ENCODE data around the gene AADAC. TPM values are rescaled to one million over a fixed set of nuclear protein-coding genes. Genes with fewer than 3 reads are reported as not detected.
A peak's percentile ranks its signal among the peaks of the same experiment; 100 is the strongest.

AADAC gene
- total RNA-seq, 1 donor, result not detected

- Histone ChIP-seq H2AFZ (ENCODE audit: low read length) (no peak overlapping the region), H3K27me3 (ENCODE audit: insufficient read depth, low read length) (no peaks in the 10 kb centered on the region), H3K36me3 (ENCODE audit: insufficient read depth, low read length) (no peaks in the 10 kb centered on the region), H3K79me2 (ENCODE audit: insufficient read depth, low read length) (no peaks in the 10 kb centered on the region), H3K4me1 (ENCODE audit: insufficient read depth, low read length) (peaks cover 13% of the 10 kb centered on the region), H3K9me3 (ENCODE audit: low read depth, low read length) (no peaks in the 10 kb centered on the region), H3K4me3 (ENCODE audit: insufficient read depth, low read length) (no peak overlapping the region), H3K4me2 (ENCODE audit: insufficient read depth, low read length) (no peak overlapping the region), H4K20me1 (ENCODE audit: insufficient read depth, low read length) (no peaks in the 10 kb centered on the region), H3K27ac (ENCODE audit: low read depth, low read length) (no peak overlapping the region)
- DNase-seq (ENCODE audit: insufficient read length, low spot score, missing footprints), result no peak
- no peak for TF ChIP-seq CTCF (IDR thresholded peaks at IDR 0.05; ENCODE audit: extremely low read depth, low read depth, low read length)
Measured at GRCh38 chr3:151774235-151774634, 39.7 kb upstream of the AADAC start.

GRCh38 chr3:151774910-151775309 lies 39.0 kb upstream of the AADAC start:
- H3K4me1 ChIP-seq (ENCODE audit: insufficient read depth, low read length), result peaks cover 13% of the 10 kb centered on the region
- H3K36me3 ChIP-seq (ENCODE audit: insufficient read depth, low read length), result no peaks in the 10 kb centered on the region
- H3K4me3 ChIP-seq (ENCODE audit: insufficient read depth, low read length), result no peak overlapping the region
- no peaks in the 10 kb centered on the region for H4K20me1 ChIP-seq (ENCODE audit: insufficient read depth, low read length)
- H3K9me3 ChIP-seq (ENCODE audit: low read depth, low read length), result no peaks in the 10 kb centered on the region
- H2AFZ ChIP-seq (ENCODE audit: low read length), result peak overlapping the region; percentile 30
- DNase-seq (ENCODE audit: insufficient read length, low spot score, missing footprints), result no peak
- no peak overlapping the region for H3K4me2 ChIP-seq (ENCODE audit: insufficient read depth, low read length)
- no peak for TF ChIP-seq CTCF (IDR thresholded peaks at IDR 0.05; ENCODE audit: extremely low read depth, low read depth, low read length)
- no peaks in the 10 kb centered on the region for H3K79me2 ChIP-seq (ENCODE audit: insufficient read depth, low read length)
- H3K27me3 ChIP-seq (ENCODE audit: insufficient read depth, low read length), result no peaks in the 10 kb centered on the region
- H3K27ac ChIP-seq (ENCODE audit: low read depth, low read length), result no peak overlapping the region

GRCh38 chr3:151775314-151776258 lies 38.3 kb upstream of the AADAC start:
- no peak overlapping the region for H3K4me3 ChIP-seq (ENCODE audit: insufficient read depth, low read length)
- no peak for TF ChIP-seq CTCF (IDR thresholded peaks at IDR 0.05; ENCODE audit: extremely low read depth, low read depth, low read length)
- DNase-seq (ENCODE audit: insufficient read length, low spot score, missing footprints), result no peak
- peak overlapping the region; percentile 30 for H2AFZ ChIP-seq (ENCODE audit: low read length)
- no peaks in the 10 kb centered on the region for H3K27me3 ChIP-seq (ENCODE audit: insufficient read depth, low read length)
- H3K4me2 ChIP-seq (ENCODE audit: insufficient read depth, low read length), result no peak overlapping the region
- H3K27ac ChIP-seq (ENCODE audit: low read depth, low read length), result no peak overlapping the region
- H4K20me1 ChIP-seq (ENCODE audit: insufficient read depth, low read length), result no peaks in the 10 kb centered on the region
- H3K36me3 ChIP-seq (ENCODE audit: insufficient read depth, low read length), result no peaks in the 10 kb centered on the region
- no peaks in the 10 kb centered on the region for H3K79me2 ChIP-seq (ENCODE audit: insufficient read depth, low read length)
- H3K4me1 ChIP-seq (ENCODE audit: insufficient read depth, low read length), result peaks cover 9% of the 10 kb centered on the region
- no peaks in the 10 kb centered on the region for H3K9me3 ChIP-seq (ENCODE audit: low read depth, low read length)

- Histone ChIP-seq H3K27ac (ENCODE audit: low read depth, low read length) (no peak overlapping the region), H2AFZ (ENCODE audit: low read length) (no peak overlapping the region), H3K4me3 (ENCODE audit: insufficient read depth, low read length) (no peak overlapping the region), H3K4me2 (ENCODE audit: insufficient read depth, low read length) (no peak overlapping the region), H3K4me1 (ENCODE audit: insufficient read depth, low read length) (peaks cover 2% of the 10 kb centered on the region), H4K20me1 (ENCODE audit: insufficient read depth, low read length) (no peaks in the 10 kb centered on the region), H3K36me3 (ENCODE audit: insufficient read depth, low read length) (no peaks in the 10 kb centered on the region), H3K9me3 (ENCODE audit: low read depth, low read length) (no peaks in the 10 kb centered on the region), H3K79me2 (ENCODE audit: insufficient read depth, low read length) (no peaks in the 10 kb centered on the region), H3K27me3 (ENCODE audit: insufficient read depth, low read length) (no peaks in the 10 kb centered on the region)
- DNase-seq (ENCODE audit: insufficient read length, low spot score, missing footprints), result no peak
- TF ChIP-seq CTCF (IDR thresholded peaks at IDR 0.05; ENCODE audit: extremely low read depth, low read depth, low read length), result no peak
Measured at GRCh38 chr3:151776259-151776740, 37.6 kb upstream of the AADAC start.
